GM06990 (cell line): ENCODE data around the gene GCKR.

Source experiments
- DNase-seq: peaks from one replicate; pipeline ENCODE4 v3.0.0-alpha.2; 2011; ENCODE audit not compliant: insufficient read length; ENCODE audit errors: extremely low read depth
- H3K27me3 ChIP-seq: replicated peaks from 2 replicates; pipeline ENCODE4 v1.6.0; 2011; ENCODE audit warnings: low read length; ENCODE audit not compliant: control insufficient read depth, insufficient read depth
- H3K36me3 ChIP-seq: 2 replicates; pipeline ENCODE4 v1.5.1; 2011; ENCODE audit warnings: low read length; ENCODE audit not compliant: control insufficient read depth, insufficient read depth
- H3K4me3 ChIP-seq: replicated peaks from 2 replicates; pipeline ENCODE4 v1.5.1; 2011; ENCODE audit warnings: low read depth, mild to moderate bottlenecking, control low read depth, low read length
- TF ChIP-seq, protein P1 (sequence below): IDR thresholded peaks from 2 replicates; pipeline ENCODE4 v1.5.1; 2011; ENCODE audit warnings: low read length, control low read depth, mild to moderate bottlenecking, inconsistent platforms; ENCODE audit not compliant: insufficient read depth, poor library complexity, severe bottlenecking

Gene GCKR

DNA sequence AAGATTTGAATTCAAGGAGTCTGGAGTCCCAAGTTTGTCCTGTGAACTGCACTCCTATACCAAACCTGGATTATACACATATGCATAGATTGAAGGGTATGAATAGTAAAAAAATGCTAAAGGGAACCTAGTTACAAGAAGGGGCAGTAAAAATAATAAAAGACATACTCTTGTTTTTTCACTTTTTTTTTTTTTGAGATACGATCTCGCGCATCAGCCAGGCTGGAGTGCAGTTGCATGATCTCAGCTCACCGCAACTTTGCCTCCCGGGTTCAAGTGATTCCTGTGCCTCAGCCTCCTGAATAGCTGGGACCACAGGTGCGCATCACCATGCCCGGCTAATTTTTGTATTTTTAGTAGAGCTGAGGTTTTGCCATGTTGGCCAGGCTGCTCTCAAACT, 32.2 kb upstream of the GCKR start:
- DNase-seq: no peak
- TF ChIP-seq, protein P1, sequence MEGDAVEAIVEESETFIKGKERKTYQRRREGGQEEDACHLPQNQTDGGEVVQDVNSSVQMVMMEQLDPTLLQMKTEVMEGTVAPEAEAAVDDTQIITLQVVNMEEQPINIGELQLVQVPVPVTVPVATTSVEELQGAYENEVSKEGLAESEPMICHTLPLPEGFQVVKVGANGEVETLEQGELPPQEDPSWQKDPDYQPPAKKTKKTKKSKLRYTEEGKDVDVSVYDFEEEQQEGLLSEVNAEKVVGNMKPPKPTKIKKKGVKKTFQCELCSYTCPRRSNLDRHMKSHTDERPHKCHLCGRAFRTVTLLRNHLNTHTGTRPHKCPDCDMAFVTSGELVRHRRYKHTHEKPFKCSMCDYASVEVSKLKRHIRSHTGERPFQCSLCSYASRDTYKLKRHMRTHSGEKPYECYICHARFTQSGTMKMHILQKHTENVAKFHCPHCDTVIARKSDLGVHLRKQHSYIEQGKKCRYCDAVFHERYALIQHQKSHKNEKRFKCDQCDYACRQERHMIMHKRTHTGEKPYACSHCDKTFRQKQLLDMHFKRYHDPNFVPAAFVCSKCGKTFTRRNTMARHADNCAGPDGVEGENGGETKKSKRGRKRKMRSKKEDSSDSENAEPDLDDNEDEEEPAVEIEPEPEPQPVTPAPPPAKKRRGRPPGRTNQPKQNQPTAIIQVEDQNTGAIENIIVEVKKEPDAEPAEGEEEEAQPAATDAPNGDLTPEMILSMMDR: no peak

DNA sequence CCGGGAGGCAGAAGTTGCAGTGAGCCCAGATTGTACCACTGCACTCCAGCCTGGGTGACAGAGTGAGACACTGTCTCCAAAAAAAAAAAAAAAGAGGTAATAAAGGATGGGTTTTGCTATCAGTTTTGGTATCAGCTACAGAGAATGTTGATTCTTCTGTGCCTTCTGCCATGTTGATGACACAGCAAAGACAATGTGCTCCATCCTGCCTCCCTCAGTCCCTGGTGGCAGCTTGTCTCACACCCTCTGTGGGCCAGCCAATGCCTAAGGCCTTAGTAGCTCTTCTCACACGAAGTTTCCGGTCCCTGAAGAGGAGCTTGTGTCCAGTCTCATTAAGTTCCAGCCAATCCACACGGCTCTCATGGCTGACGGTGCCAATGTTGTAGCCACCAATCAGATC, 24.7 kb upstream of the GCKR start:
- no peaks in the 10 kb centered on the region for H3K27me3 ChIP-seq
- no peaks in the 10 kb centered on the region for H3K36me3 ChIP-seq
- no peak for DNase-seq
- no peak overlapping the region for H3K4me3 ChIP-seq
- TF ChIP-seq, protein P1: no peak

More for the DNA sequence above, 32.2 kb upstream of the GCKR start:
- Histone ChIP-seq H3K4me3 (no peak overlapping the region), H3K27me3 (no peaks in the 10 kb centered on the region), H3K36me3 (0 out of 2 replicates have a peak, but pooled peaks cover 1% of the 10 kb centered on the region)

- no peak for DNase-seq
- H3K27me3 ChIP-seq: no peaks in the 10 kb centered on the region
- TF ChIP-seq, protein P1: no peak
- H3K36me3 ChIP-seq: no peaks in the 10 kb centered on the region; the same call in none of the 2 replicates
- H3K4me3 ChIP-seq: no peak overlapping the region
Measured at GRCh38 chr2:27485496-27485895, 11.1 kb upstream of the GCKR start.

DNA sequence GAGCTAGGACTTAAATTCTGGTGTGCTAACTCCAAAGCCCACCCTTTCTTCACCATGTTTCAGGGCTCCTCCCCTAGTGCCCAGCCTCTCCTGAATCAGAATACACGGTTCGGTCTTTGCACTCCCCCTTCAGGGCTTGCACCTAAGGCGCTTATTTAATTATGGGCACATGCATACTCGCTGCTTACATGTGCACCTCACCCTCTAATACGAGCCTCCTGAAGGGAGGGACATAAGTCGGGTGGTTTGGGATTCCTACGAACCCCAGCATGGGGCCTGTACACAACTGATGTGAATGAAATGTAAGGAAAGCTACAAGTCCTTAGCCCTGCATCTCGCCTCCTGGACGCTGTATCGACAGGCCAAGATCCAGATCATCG, 7.5 kb upstream of the GCKR start:
- no peak for DNase-seq
- Histone ChIP-seq H3K4me3 (peak overlapping the region; percentile 81), H3K27me3 (no peaks in the 10 kb centered on the region), H3K36me3 (no peaks in the 10 kb centered on the region; the same call in 1 of the 2 replicates)
- TF ChIP-seq, protein P1: no peak

DNA sequence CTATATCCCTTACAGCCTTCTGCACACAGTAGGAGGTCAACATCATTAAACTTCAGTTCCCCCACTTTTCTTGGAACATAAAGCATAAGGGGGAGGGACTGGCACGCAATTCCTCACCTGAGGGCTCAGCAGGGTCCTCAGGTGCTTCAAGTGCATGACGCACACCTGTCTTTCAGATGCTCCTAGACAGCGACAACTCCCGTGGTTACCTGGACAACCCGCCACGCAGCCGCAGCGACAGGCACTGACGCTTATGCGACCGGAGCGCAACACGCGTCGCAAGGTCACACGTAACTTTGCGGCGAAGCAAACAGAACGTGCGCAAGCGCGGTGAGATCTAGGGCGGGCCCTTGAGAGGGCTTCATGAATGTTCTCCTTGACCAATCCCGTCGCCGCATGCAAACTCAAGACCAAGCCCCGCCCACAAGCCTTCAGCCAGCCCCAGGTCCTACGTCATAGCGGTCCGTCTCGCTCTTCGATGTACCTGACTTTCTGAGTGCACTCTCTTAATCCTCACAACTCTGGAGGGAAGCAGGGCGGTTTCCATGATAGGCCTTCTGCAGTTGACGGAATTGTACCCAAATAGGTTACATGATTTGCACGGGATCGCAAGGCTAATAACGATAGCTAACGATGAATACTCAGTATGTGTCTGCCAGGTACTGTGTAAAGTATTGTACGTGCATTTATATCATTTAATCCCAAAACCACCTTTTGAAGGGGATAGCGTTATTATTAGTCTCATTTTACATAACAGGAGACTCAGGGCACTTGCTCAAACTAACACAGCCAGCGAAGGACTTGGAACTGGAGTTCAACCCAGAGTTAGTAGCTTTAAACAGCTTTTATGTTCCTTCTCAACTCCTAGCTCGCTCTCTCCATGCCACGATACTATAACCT, 6.9 kb upstream of the GCKR start, which contains the start of gene IFT172:
Gene IFT172, minus strand, starts transcription at position 246 of the 900 bp plus-strand sequence. Its CDS starts 90 bp downstream, at position 156.
- Histone ChIP-seq H3K36me3 (no peaks in the 10 kb centered on the region; the same call in 1 of the 2 replicates), H3K4me3 (peak within 1 kb of the TSS; percentile 81), H3K27me3 (no peaks in the 10 kb centered on the region)
- TF ChIP-seq, protein P1: no peak
- DNase-seq: peak; percentile 94
